GM23248 (cell line): ENCODE measurements around the gene SNRNP70. TPM values are rescaled to one million over a fixed set of nuclear protein-coding genes. Genes with fewer than 3 reads are reported as not detected.

Experiments used
- DNase-seq: peaks from one replicate; pipeline ENCODE4 v3.0.0-alpha.2; 2015
- H2AFZ ChIP-seq: fragments of 200-600 bp; sonication (generic); 2 replicates; pipeline ENCODE4 v1.6.1; 2016; ENCODE audit warnings: antibody characterized with exemption
- H3F3A ChIP-seq: fragments of 200-600 bp; sonication (generic); 2 replicates; pipeline ENCODE4 v1.6.1; 2016; ENCODE audit warnings: mild to moderate bottlenecking, antibody characterized with exemption, mixed run types; ENCODE audit not compliant: insufficient read depth
- H3K27ac ChIP-seq: fragments of 200-600 bp; sonication (generic); 2 replicates; pipeline ENCODE4 v1.5.1; 2016; ENCODE audit warnings: mild to moderate bottlenecking
- H3K27me3 ChIP-seq: fragments of 200-600 bp; sonication (generic); replicated peaks from 2 replicates; pipeline ENCODE4 v1.6.1; 2016; ENCODE audit warnings: mild to moderate bottlenecking; ENCODE audit not compliant: insufficient read depth
- H3K36me3 ChIP-seq: fragments of 200-600 bp; sonication (generic); 2 replicates; pipeline ENCODE4 v1.6.1; 2016; ENCODE audit warnings: low read depth, mild to moderate bottlenecking
- H3K4me1 ChIP-seq: fragments of 200-600 bp; sonication (generic); 2 replicates; pipeline ENCODE4 v1.6.1; 2016; ENCODE audit warnings: mild to moderate bottlenecking; ENCODE audit not compliant: insufficient read depth
- H3K4me2 ChIP-seq: fragments of 200-600 bp; sonication (generic); one replicate; pipeline ENCODE4 v1.6.1; 2016; ENCODE audit warnings: mild to moderate bottlenecking; ENCODE audit not compliant: unreplicated experiment
- H3K4me3 ChIP-seq: fragments of 200-600 bp; sonication (generic); 2 replicates; pipeline ENCODE4 v1.5.1; 2016; ENCODE audit warnings: mild to moderate bottlenecking
- H3K79me2 ChIP-seq: fragments of 200-600 bp; sonication (generic); 2 replicates; pipeline ENCODE4 v1.6.1; 2016; ENCODE audit warnings: mild to moderate bottlenecking; ENCODE audit not compliant: insufficient read depth
- H3K9ac ChIP-seq: fragments of 200-600 bp; sonication (generic); 2 replicates; pipeline ENCODE4 v1.6.1; 2016; ENCODE audit warnings: mild to moderate bottlenecking
- H3K9me2 ChIP-seq: fragments of 200-600 bp; sonication (generic); 2 replicates; pipeline ENCODE4 v1.6.1; 2016; ENCODE audit warnings: mixed run types, mild to moderate bottlenecking, moderate library complexity; ENCODE audit not compliant: insufficient read depth
- H3K9me3 ChIP-seq: fragments of 200-600 bp; sonication (generic); one replicate; pipeline ENCODE4 v1.6.1; 2017; ENCODE audit warnings: low read depth
- H4K20me1 ChIP-seq: fragments of 200-600 bp; sonication (generic); 2 replicates; pipeline ENCODE4 v1.6.0; 2016; ENCODE audit not compliant: insufficient read depth
- EZH2 ChIP-seq: fragments of 200-600 bp; sonication (generic); IDR thresholded peaks from 2 replicates; pipeline ENCODE4 v1.6.1; 2018; ENCODE audit warnings: antibody characterized with exemption, mild to moderate bottlenecking; ENCODE audit not compliant: insufficient read depth, poor library complexity, severe bottlenecking
- EZH2phosphoT487 ChIP-seq: fragments of 200-600 bp; sonication (generic); IDR thresholded peaks from 2 replicates; pipeline ENCODE4 v1.6.1; 2018; ENCODE audit warnings: antibody characterized with exemption, moderate library complexity, mild to moderate bottlenecking, low read depth; ENCODE audit not compliant: insufficient read depth
- WGBS, 2 experiments: methylation state at CpG; one replicate each; pipeline ENCODE4 v1.1.6; 2015 to 2017; ENCODE audit warnings: low lambda C conversion rate in 2 of 2, low coverage in 1 of 2; ENCODE audit errors: missing lambda C conversion rate in 2 of 2; 5-methylcytosine and 5-hydroxymethylcytosine counted together
- in situ Hi-C: fragments of 300-500 bp; cut with MboI; formaldehyde crosslinking; loops from 2 replicates; pipeline ENCODE4 v1.15.0; 2020
- polyA plus RNA-seq: library from polyadenylated mRNA; unstranded; fragments of >200 nt; fragmentation: Nextera tagmentation; extraction: Ambion mirVana; gene quantifications from 2 replicates; pipeline ENCODE4 v1.2.1, GENCODE V29; 2016
- total RNA-seq: library from RNA; depleted of rRNA; stranded (reverse); fragments of >200 nt; shearing (Covaris generic); gene quantifications from 2 replicates; pipeline ENCODE4 v1.2.3, GENCODE V29; 2014

The SNRNP70 gene
- total and polyA plus RNA-seq, 2 experiments from 2014 or later, result 104 to 146 TPM

- no peak overlapping the region for H2AFZ ChIP-seq
- no peak overlapping the region for H3K4me3 ChIP-seq
- H3K9me2 ChIP-seq, result no peaks in the 10 kb centered on the region
- no peaks in the 10 kb centered on the region for H3K27me3 ChIP-seq
- no peak overlapping the region for H3K9ac ChIP-seq
- H3K79me2 ChIP-seq, result peaks cover 43% of the 10 kb centered on the region
- TF ChIP-seq EZH2phosphoT487 (no peak), EZH2 (no peak)
- H3K27ac ChIP-seq, result no peak overlapping the region
- no peaks in the 10 kb centered on the region for H3F3A ChIP-seq
- no peaks in the 10 kb centered on the region for H3K36me3 ChIP-seq
- H4K20me1 ChIP-seq, result no peaks in the 10 kb centered on the region
- no peaks in the 10 kb centered on the region for H3K9me3 ChIP-seq
- 63 to 69% methylated on average over 9 of the region's 9 CpGs for WGBS, 2 experiments
- no peak overlapping the region for H3K4me2 ChIP-seq
- no peak for DNase-seq
- in situ Hi-C loops, result no loop called here
- no peaks in the 10 kb centered on the region for H3K4me1 ChIP-seq
Observed at GRCh38 chr19:49059053-49059452, 26.2 kb upstream of the SNRNP70 start.

- Histone ChIP-seq H2AFZ (no peak overlapping the region), H3K4me3 (no peak overlapping the region), H3K27ac (no peak overlapping the region), H3K4me2 (no peak overlapping the region), H3K9me3 (no peaks in the 10 kb centered on the region), H3F3A (no peaks in the 10 kb centered on the region), H3K27me3 (no peaks in the 10 kb centered on the region), H3K9ac (no peak overlapping the region), H3K36me3 (no peaks in the 10 kb centered on the region), H3K9me2 (no peaks in the 10 kb centered on the region), H3K4me1 (no peaks in the 10 kb centered on the region), H4K20me1 (no peaks in the 10 kb centered on the region), H3K79me2 (peaks cover 43% of the 10 kb centered on the region)
- in situ Hi-C loops, result no loop called here
- 78 to 88% methylated on average over 2 of the region's 2 CpGs for WGBS, 2 experiments
- TF ChIP-seq EZH2, result no peak
- no peak for TF ChIP-seq EZH2phosphoT487
- no peak for DNase-seq
Observed at GRCh38 chr19:49061000-49061399, 24.3 kb upstream of the SNRNP70 start.

- no peak for TF ChIP-seq EZH2phosphoT487
- TF ChIP-seq EZH2, result no peak
- Histone ChIP-seq H3K9me3 (no peaks in the 10 kb centered on the region), H3K79me2 (peaks cover 43% of the 10 kb centered on the region), H3K27ac (no peak overlapping the region), H3K4me2 (no peak overlapping the region), H4K20me1 (no peaks in the 10 kb centered on the region), H3K4me1 (no peaks in the 10 kb centered on the region), H3K9ac (no peak overlapping the region), H3K9me2 (no peaks in the 10 kb centered on the region), H3K27me3 (no peaks in the 10 kb centered on the region), H3K4me3 (no peak overlapping the region), H3F3A (no peaks in the 10 kb centered on the region), H3K36me3 (no peaks in the 10 kb centered on the region), H2AFZ (no peak overlapping the region)
- WGBS, 2 experiments, result 79 to 82% methylated on average over 22 to 25 of the region's 25 CpGs
- no peak for DNase-seq
- in situ Hi-C loops, result no loop called here
Observed at GRCh38 chr19:49061445-49061844, 23.8 kb upstream of the SNRNP70 start.

- Histone ChIP-seq H3K36me3 (no peaks in the 10 kb centered on the region), H2AFZ (no peak overlapping the region), H3K9ac (no peak overlapping the region), H3K27ac (no peak overlapping the region), H4K20me1 (no peaks in the 10 kb centered on the region), H3K79me2 (peaks cover 19% of the 10 kb centered on the region), H3K4me1 (no peaks in the 10 kb centered on the region), H3F3A (peaks cover 6% of the 10 kb centered on the region; the same call in 1 of the 2 replicates), H3K27me3 (no peaks in the 10 kb centered on the region), H3K4me3 (peak overlapping the region; percentile 57), H3K9me3 (no peaks in the 10 kb centered on the region), H3K9me2 (no peaks in the 10 kb centered on the region), H3K4me2 (peak overlapping the region; percentile 61)
- DNase-seq, result no peak
- in situ Hi-C loops, result no loop called here
- TF ChIP-seq EZH2phosphoT487 (no peak), EZH2 (no peak)
- WGBS, 2 experiments, result 40 to 50% methylated on average over 7 to 9 of the region's 10 CpGs
Observed at GRCh38 chr19:49064029-49064629, 21.1 kb upstream of the SNRNP70 start.
